GM12878 (cell line): ENCODE results near the gene SNRPE. TPM values are rescaled to one million over a fixed set of nuclear protein-coding genes. Genes with fewer than 3 reads are reported as not detected.

Experiments
- ATAC-seq: fragments of 200-7000 bp; cut with Tn5 transposase; 3 replicates; pipeline ENCODE4 v1.9.1; 2020; ENCODE audit warnings: mild to moderate bottlenecking, moderate library complexity
- BruUV-seq: library from RNA; stranded (reverse); fragments of 400-500 nt; replicated peaks from 2 replicates; lab custom pipeline; 2021; lab: Mats Ljungman, UMichigan
- CTCF ChIA-PET: fragments of 300-600 bp; sonication (Branson Sonifier 250); formaldehyde crosslinking; extraction: SDS; loops from one replicate; lab custom pipeline; 2021; ENCODE audit warnings: inconsistent platforms; lab: Yijun Ruan, JAX
- POLR2A ChIA-PET: fragments of 350-600 bp; formaldehyde crosslinking; extraction: SDS; loops from one replicate; lab custom pipeline; 2021; ENCODE audit warnings: inconsistent platforms; lab: Charles Lee
- RAD21 ChIA-PET: fragments of 300-600 bp; sonication (Branson Sonifier 250); formaldehyde crosslinking; loops from one replicate; lab custom pipeline; 2023; ENCODE audit warnings: antibody characterized with exemption; ENCODE audit not compliant: unreplicated experiment; lab: Charles Lee
- SMC1A ChIA-PET: fragments of 300-600 bp; sonication (Branson Sonifier 250); formaldehyde crosslinking; loops from one replicate; lab custom pipeline; 2023; ENCODE audit not compliant: unreplicated experiment, uncharacterized antibody; lab: Charles Lee
- DNase-seq: peaks from one replicate; pipeline ENCODE4 v3.0.0-alpha.2; 2011; ENCODE audit warnings: low read depth, low spot score
- FAIRE-seq: peaks from 3 replicates; lab custom pipeline; 2011; peaks lifted over from hg19 to GRCh38; lab: Jason Lieb, UNC
- H2AFZ ChIP-seq: 2 replicates; pipeline ENCODE4 v1.6.0; 2011; ENCODE audit warnings: low read depth, low read length, control low read depth; ENCODE audit not compliant: control insufficient read depth
- H3K27ac ChIP-seq: 2 replicates; pipeline ENCODE4 v1.5.1; 2011; ENCODE audit warnings: control low read depth; ENCODE audit not compliant: control insufficient read depth, insufficient read depth
- H3K27me3 ChIP-seq, 2 experiments: replicated peaks in 1 of 2; 2 replicates each; pipeline versions ENCODE4 v1.6.0 to v1.6.1; 2011; ENCODE audit warnings: low read length in 1 of 2; ENCODE audit not compliant: control insufficient read depth in 2 of 2, insufficient read depth in 2 of 2
- H3K36me3 ChIP-seq, 2 experiments: 2 replicates each; pipeline ENCODE4 v1.5.1; 2011; ENCODE audit warnings: low read length in 1 of 2; ENCODE audit not compliant: control insufficient read depth in 2 of 2, insufficient read depth in 2 of 2
- H3K4me1 ChIP-seq: 2 replicates; pipeline ENCODE4 v1.6.1; 2011; ENCODE audit warnings: mild to moderate bottlenecking, low read length, moderate library complexity, mixed read lengths; ENCODE audit not compliant: control insufficient read depth, insufficient read depth
- H3K4me2 ChIP-seq: 2 replicates; pipeline ENCODE4 v1.6.0; 2011; ENCODE audit warnings: control low read depth; ENCODE audit not compliant: control insufficient read depth, insufficient read depth
- H3K4me3 ChIP-seq: fragments of 200-600 bp; sonication (generic); 2 replicates; pipeline ENCODE4 v1.5.1; 2016
- H3K79me2 ChIP-seq: 2 replicates; pipeline ENCODE4 v1.6.0; 2011; ENCODE audit warnings: low read length; ENCODE audit not compliant: control insufficient read depth, insufficient read depth
- H3K9ac ChIP-seq: 2 replicates; pipeline ENCODE4 v1.8.0; 2011; ENCODE audit warnings: low read length, control low read depth, mixed read lengths; ENCODE audit not compliant: control insufficient read depth, insufficient read depth
- H3K9me3 ChIP-seq: replicated peaks from 3 replicates; pipeline ENCODE4 v1.5.1; 2011; ENCODE audit warnings: mild to moderate bottlenecking, low read length; ENCODE audit not compliant: control insufficient read depth, insufficient read depth
- H4K20me1 ChIP-seq: 2 replicates; pipeline ENCODE4 v1.6.0; 2011; ENCODE audit not compliant: control insufficient read depth, insufficient read depth
- BHLHE40 ChIP-seq, 2 experiments: fragments of 450-650 bp in 1 of 2; IDR thresholded peaks; 2 replicates each; pipeline ENCODE4 v1.6.1; 2011 to 2017; ENCODE audit warnings: low read depth in 2 of 2, borderline replicate concordance in 1 of 2, improper control_type of control experiment in 1 of 2, low read length in 1 of 2, mild to moderate bottlenecking in 1 of 2
- CBX3 ChIP-seq: fragments of 200-600 bp; sonication (generic); IDR thresholded peaks from 2 replicates; pipeline ENCODE4 v1.6.1; 2016; ENCODE audit warnings: low read depth, borderline replicate concordance
- FOXK2 ChIP-seq: fragments of 450-650 bp; IDR thresholded peaks from 2 replicates; pipeline ENCODE4 v1.6.1; 2017; ENCODE audit warnings: mild to moderate bottlenecking, moderate library complexity
- MEF2A ChIP-seq: IDR thresholded peaks from 2 replicates; pipeline ENCODE4 v1.6.1; 2011; ENCODE audit warnings: low read depth, mild to moderate bottlenecking, low read length, moderate library complexity; ENCODE audit not compliant: insufficient read depth
- MEF2B ChIP-seq: fragments of 450-650 bp; IDR thresholded peaks from 2 replicates; pipeline ENCODE4 v1.6.1; 2018; ENCODE audit warnings: mild to moderate bottlenecking, moderate library complexity; ENCODE audit not compliant: partially characterized antibody, poor library complexity, severe bottlenecking
- MYC ChIP-seq: IDR thresholded peaks from 2 replicates; pipeline ENCODE4 v1.6.1; 2011; ENCODE audit warnings: mild to moderate bottlenecking, low read length, moderate library complexity, inconsistent platforms; ENCODE audit not compliant: insufficient read depth, insufficient replicate concordance, insufficient read length, severe bottlenecking
- NBN ChIP-seq: fragments of 450-650 bp; IDR thresholded peaks from 2 replicates; pipeline ENCODE4 v1.6.1; 2016
- NFIC ChIP-seq: IDR thresholded peaks from 2 replicates; pipeline ENCODE4 v1.6.1; 2012; ENCODE audit warnings: low read depth, mild to moderate bottlenecking, inconsistent platforms, low read length, moderate library complexity
- POLR2AphosphoS5 ChIP-seq: IDR thresholded peaks from 2 replicates; pipeline ENCODE4 v1.6.1; 2011; ENCODE audit warnings: mild to moderate bottlenecking, low read length, inconsistent platforms
- POU2F2 ChIP-seq: IDR thresholded peaks from 3 replicates; pipeline ENCODE4 v1.6.1; 2011; ENCODE audit warnings: low read depth, mild to moderate bottlenecking, low read length, borderline replicate concordance
- SMC3 ChIP-seq: IDR thresholded peaks from 2 replicates; pipeline ENCODE4 v1.6.1; 2011; ENCODE audit warnings: low read length, improper control_type of control experiment, borderline replicate concordance
- WGBS: methylation state at CpG from one replicate; pipeline ENCODE4 v1.1.6; 2016; ENCODE audit warnings: low lambda C conversion rate; ENCODE audit not compliant: insufficient replicate concordance, insufficient coverage; ENCODE audit errors: missing lambda C conversion rate; 5-methylcytosine and 5-hydroxymethylcytosine counted together
- in situ Hi-C: fragments of 300-500 bp; cut with MboI; formaldehyde crosslinking; loops from 9 replicates; pipeline ENCODE4 v1.14.3; 2018; ENCODE audit warnings: mixed read lengths
- intact Hi-C: fragments of 100-400 bp; cut with micrococcal nuclease; formaldehyde crosslinking; loops from one replicate; pipeline ENCODE4 v1.14.2; 2022; ENCODE audit not compliant: unreplicated experiment
- polyA plus RNA-seq, 11 experiments: library from polyadenylated mRNA; depleted of rRNA in 4 of 11; unstranded in 6 of 11; stranded (reverse) in 5 of 11; fragments of >200 nt; fragmentation: Nextera tagmentation in 4 of 11; fragmentation: Illumina TruSeq in 1 of 11; extraction: Ambion mirVana in 4 of 11; extraction: Trizol in 1 of 11; gene quantifications; 1 replicate in 1 of 11; 2 replicates in 10 of 11; pipeline versions ENCODE4 v1.2.1 to v1.2.3, GENCODE V29; 2011 to 2016; ENCODE audit warnings: inconsistent platforms in 2 of 11, missing spikeins in 2 of 11, low read depth in 1 of 11
- total RNA-seq, 4 experiments: library from RNA; depleted of rRNA in 3 of 4; stranded (reverse); fragments of >200 nt in 3 of 4; fragmentation: Illumina TruSeq in 1 of 4; extraction: Trizol in 1 of 4; gene quantifications; 2 replicates each; pipeline versions ENCODE4 v1.2.1 to v1.2.3, GENCODE V29; 2013 to 2021
- TF ChIP-seq, protein P1 (sequence below): IDR thresholded peaks from 2 replicates; pipeline ENCODE4 v1.6.1; 2011; ENCODE audit warnings: mild to moderate bottlenecking, low read depth, low read length, moderate library complexity; ENCODE audit not compliant: insufficient replicate concordance
- TF ChIP-seq, protein P2 (sequence below): fragments of 450-650 bp; IDR thresholded peaks from 2 replicates; pipeline ENCODE4 v1.6.1; 2016; ENCODE audit warnings: mild to moderate bottlenecking
- TF ChIP-seq, protein P3 (sequence below): IDR thresholded peaks from 2 replicates; pipeline ENCODE4 v1.6.1; 2012; ENCODE audit warnings: low read length, inconsistent platforms
- TF ChIP-seq, protein P4 (sequence below), 3 experiments: IDR thresholded peaks in 2 of 3; conservative IDR thresholded peaks in 1 of 3; 2 replicates each; pipeline ENCODE4 v1.5.1; 2011; ENCODE audit warnings: low read depth in 3 of 3, low read length in 3 of 3, mild to moderate bottlenecking in 3 of 3, control low read depth in 2 of 3, moderate library complexity in 2 of 3, inconsistent platforms in 1 of 3, mixed read lengths in 1 of 3; ENCODE audit not compliant: control insufficient read depth in 2 of 3, insufficient read depth in 1 of 3; ENCODE audit errors: extremely low read depth in 1 of 3

Gene SNRPE
- total and polyA plus RNA-seq, 10 of the 15 experiments (the other 5 are each of a cell fraction or from before 2014, with no cell fraction given): 109 to 1,384 (median 316) TPM

DNA sequence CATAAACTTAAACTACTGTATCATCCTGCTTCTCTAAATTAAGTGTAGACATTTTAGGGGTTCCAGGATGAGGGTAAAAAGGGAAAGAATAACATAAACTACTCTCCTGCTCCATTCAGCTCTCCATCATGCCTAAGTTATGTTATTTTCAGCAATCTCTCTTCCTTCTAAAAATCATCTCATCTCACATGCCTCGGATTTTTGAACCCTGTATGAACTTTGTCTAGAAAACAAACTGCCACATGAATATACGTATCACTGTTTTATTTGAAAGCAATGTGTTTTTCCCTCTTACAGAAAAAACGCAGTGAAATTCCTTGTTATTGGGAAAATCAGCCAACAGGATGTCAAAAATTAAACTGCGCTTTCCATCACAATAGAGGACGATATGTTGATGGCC is 33.4 kb upstream of the SNRPE start:
- ChIA-PET RAD21 (no interaction called here), POLR2A (no interaction called here), SMC1A (no interaction called here), CTCF (interaction anchor here (1.2 kb wide), 1 partner anchor 301 kb away, joined by 3 read pairs; no protein-coding TSS in a partner anchor)
- BruUV-seq: no TSS peak
- Histone ChIP-seq H3K36me3 (peaks cover 0 to 26% of the 10 kb centered on the region in 2 experiments), H3K4me3 (no peak overlapping the region), H3K27ac (no peak overlapping the region), H3K4me1 (no peaks in the 10 kb centered on the region), H3K4me2 (no peak overlapping the region), H2AFZ (no peak overlapping the region), H3K9ac (no peak overlapping the region), H3K79me2 (no peaks in the 10 kb centered on the region; the same call in 1 of the 2 replicates), H4K20me1 (no peaks in the 10 kb centered on the region), H3K9me3 (no peaks in the 10 kb centered on the region), H3K27me3 (no peaks in the 10 kb centered on the region)
- 96% methylated on average over 5 of the region's 5 CpGs for WGBS
- no peak for ATAC-seq
- no peak for FAIRE-seq
- intact Hi-C loops: no loop called here
- in situ Hi-C loops: no loop called here
- DNase-seq: no peak
- TF ChIP-seq POLR2AphosphoS5 (no peak), SMC3 (no peak), BHLHE40 (IDR thresholded peaks at IDR 0.05; ENCODE audit: borderline replicate concordance in 1 of 2, low read depth in 2 of 2, low read length in 1 of 2) (no peak), NBN (no peak), NFIC (no peak), MYC (no peak), POU2F2 (no peak), CBX3 (no peak), MEF2B (no peak), FOXK2 (no peak), MEF2A (no peak)
- TF ChIP-seq, protein P1, sequence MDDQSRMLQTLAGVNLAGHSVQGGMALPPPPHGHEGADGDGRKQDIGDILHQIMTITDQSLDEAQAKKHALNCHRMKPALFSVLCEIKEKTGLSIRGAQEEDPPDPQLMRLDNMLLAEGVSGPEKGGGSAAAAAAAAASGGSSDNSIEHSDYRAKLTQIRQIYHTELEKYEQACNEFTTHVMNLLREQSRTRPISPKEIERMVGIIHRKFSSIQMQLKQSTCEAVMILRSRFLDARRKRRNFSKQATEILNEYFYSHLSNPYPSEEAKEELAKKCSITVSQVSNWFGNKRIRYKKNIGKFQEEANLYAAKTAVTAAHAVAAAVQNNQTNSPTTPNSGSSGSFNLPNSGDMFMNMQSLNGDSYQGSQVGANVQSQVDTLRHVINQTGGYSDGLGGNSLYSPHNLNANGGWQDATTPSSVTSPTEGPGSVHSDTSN: no peak
- TF ChIP-seq, protein P2, sequence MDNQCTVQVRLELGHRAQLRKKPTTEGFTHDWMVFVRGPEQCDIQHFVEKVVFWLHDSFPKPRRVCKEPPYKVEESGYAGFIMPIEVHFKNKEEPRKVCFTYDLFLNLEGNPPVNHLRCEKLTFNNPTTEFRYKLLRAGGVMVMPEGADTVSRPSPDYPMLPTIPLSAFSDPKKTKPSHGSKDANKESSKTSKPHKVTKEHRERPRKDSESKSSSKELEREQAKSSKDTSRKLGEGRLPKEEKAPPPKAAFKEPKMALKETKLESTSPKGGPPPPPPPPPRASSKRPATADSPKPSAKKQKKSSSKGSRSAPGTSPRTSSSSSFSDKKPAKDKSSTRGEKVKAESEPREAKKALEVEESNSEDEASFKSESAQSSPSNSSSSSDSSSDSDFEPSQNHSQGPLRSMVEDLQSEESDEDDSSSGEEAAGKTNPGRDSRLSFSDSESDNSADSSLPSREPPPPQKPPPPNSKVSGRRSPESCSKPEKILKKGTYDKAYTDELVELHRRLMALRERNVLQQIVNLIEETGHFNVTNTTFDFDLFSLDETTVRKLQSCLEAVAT: no peak
- TF ChIP-seq, protein P3, sequence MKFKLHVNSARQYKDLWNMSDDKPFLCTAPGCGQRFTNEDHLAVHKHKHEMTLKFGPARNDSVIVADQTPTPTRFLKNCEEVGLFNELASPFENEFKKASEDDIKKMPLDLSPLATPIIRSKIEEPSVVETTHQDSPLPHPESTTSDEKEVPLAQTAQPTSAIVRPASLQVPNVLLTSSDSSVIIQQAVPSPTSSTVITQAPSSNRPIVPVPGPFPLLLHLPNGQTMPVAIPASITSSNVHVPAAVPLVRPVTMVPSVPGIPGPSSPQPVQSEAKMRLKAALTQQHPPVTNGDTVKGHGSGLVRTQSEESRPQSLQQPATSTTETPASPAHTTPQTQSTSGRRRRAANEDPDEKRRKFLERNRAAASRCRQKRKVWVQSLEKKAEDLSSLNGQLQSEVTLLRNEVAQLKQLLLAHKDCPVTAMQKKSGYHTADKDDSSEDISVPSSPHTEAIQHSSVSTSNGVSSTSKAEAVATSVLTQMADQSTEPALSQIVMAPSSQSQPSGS: no peak
- TF ChIP-seq, protein P4, sequence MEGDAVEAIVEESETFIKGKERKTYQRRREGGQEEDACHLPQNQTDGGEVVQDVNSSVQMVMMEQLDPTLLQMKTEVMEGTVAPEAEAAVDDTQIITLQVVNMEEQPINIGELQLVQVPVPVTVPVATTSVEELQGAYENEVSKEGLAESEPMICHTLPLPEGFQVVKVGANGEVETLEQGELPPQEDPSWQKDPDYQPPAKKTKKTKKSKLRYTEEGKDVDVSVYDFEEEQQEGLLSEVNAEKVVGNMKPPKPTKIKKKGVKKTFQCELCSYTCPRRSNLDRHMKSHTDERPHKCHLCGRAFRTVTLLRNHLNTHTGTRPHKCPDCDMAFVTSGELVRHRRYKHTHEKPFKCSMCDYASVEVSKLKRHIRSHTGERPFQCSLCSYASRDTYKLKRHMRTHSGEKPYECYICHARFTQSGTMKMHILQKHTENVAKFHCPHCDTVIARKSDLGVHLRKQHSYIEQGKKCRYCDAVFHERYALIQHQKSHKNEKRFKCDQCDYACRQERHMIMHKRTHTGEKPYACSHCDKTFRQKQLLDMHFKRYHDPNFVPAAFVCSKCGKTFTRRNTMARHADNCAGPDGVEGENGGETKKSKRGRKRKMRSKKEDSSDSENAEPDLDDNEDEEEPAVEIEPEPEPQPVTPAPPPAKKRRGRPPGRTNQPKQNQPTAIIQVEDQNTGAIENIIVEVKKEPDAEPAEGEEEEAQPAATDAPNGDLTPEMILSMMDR (IDR thresholded peaks at IDR 0.05 in 2 of 3, conservative IDR thresholded peaks at IDR 0.05 in 1 of 3; ENCODE audit: control insufficient read depth in 2 of 3, extremely low read depth in 1 of 3, insufficient read depth in 1 of 3, low read depth in 3 of 3, low read length in 3 of 3): no peak
